Stomach (tissue), 9 donors: ENCODE data around the gene SHC1. TPM values are rescaled to one million over a fixed set of nuclear protein-coding genes. Genes with fewer than 3 reads are reported as not detected.

Experiments used
- DNase-seq, 2 donors: peaks; one replicate each; pipeline versions ENCODE4 v3.0.0 to v3.0.0-alpha.2; 2013 to 2019
- H3K27ac ChIP-seq, 5 donors: fragments of 200-600 bp in 4 of 5; sonication (generic) in 4 of 5; one replicate each; pipeline ENCODE4 v1.5.1; 2013 to 2019; ENCODE audit warnings: mild to moderate bottlenecking in 1 of 5, moderate library complexity in 1 of 5
- H3K27me3 ChIP-seq, 3 donors: fragments of 200-600 bp; sonication (generic); one replicate each; pipeline ENCODE4 v1.5.1; 2017 to 2019; ENCODE audit warnings: mixed run types in 1 of 3
- H3K36me3 ChIP-seq, 4 donors: fragments of 200-600 bp; sonication (generic); 1 replicate in 3 of 4; 2 replicates in 1 of 4; pipeline ENCODE4 v1.5.1; 2016 to 2019
- H3K4me1 ChIP-seq, 4 donors: fragments of 200-600 bp; sonication (generic); one replicate each; pipeline ENCODE4 v1.5.1; 2016 to 2019
- H3K4me3 ChIP-seq, 4 donors: fragments of 200-600 bp; sonication (generic) in 3 of 4; one replicate each; pipeline ENCODE4 v1.5.1; 2016 to 2019; ENCODE audit warnings: mild to moderate bottlenecking in 1 of 4
- H3K9me3 ChIP-seq, 4 donors: fragments of 200-600 bp; sonication (generic); one replicate each; pipeline ENCODE4 v1.5.1; 2016 to 2019
- EP300 ChIP-seq: sonication (generic); formaldehyde crosslinking; IDR thresholded peaks from one replicate; pipeline ENCODE4 v1.6.1; 2017; ENCODE audit warnings: antibody characterized with exemption
- POLR2A ChIP-seq, 4 donors: fragments of 450-650 bp; IDR thresholded peaks; one replicate each; pipeline ENCODE4 v1.6.1; 2016; ENCODE audit warnings: antibody characterized with exemption in 4 of 4, control low read depth in 2 of 4, mild to moderate bottlenecking in 1 of 4, moderate library complexity in 1 of 4
- POLR2AphosphoS5 ChIP-seq, 3 donors: sonication (generic); formaldehyde crosslinking; IDR thresholded peaks; one replicate each; pipeline ENCODE4 v1.6.1; 2016; ENCODE audit warnings: antibody characterized with exemption in 3 of 3
- WGBS, 5 donors: extraction: QIAGEN DNeasy Blood & Tissue Kit in 3 of 5; methylation state at CpG; one replicate each; pipeline versions ENCODE4 v1.1.5 to v1.1.7; 2013 to 2018; 5-methylcytosine and 5-hydroxymethylcytosine counted together
- intact Hi-C: fragments of 100-400 bp; cut with DNase I; formaldehyde crosslinking; loops from one replicate; pipeline ENCODE4 v1.15.1; 2023; ENCODE audit warnings: low total_unique reads
- polyA plus RNA-seq, 3 donors: library from polyadenylated mRNA; stranded (reverse); fragments of 200-250 nt; gene quantifications; one replicate each; pipeline ENCODE4 v1.2.3, GENCODE V29; 2013
- total RNA-seq, 5 donors: library from RNA; depleted of rRNA; stranded (reverse); fragments of >200 nt; gene quantifications; one replicate each; pipeline versions ENCODE4 v1.1.0 to v1.2.3, GENCODE V29; 2014 to 2016
- TF ChIP-seq, protein P1 (sequence below), 7 experiments: fragments of 450-650 bp in 4 of 7; fragments of 200-600 bp in 3 of 7; sonication (generic) in 3 of 7; IDR thresholded peaks; one replicate each; pipeline ENCODE4 v1.5.1; 2016 to 2019; ENCODE audit warnings: antibody characterized with exemption in 7 of 7, control low read depth in 2 of 7, mild to moderate bottlenecking in 1 of 7
- donor health status: healthy with polysubstance abuse.
- donor health status: Bipolar disorder and iron deficiency.
- donor health status: healthy.

The SHC1 gene
- total and polyA plus RNA-seq, 8 donors = 23.2 to 81.1 (median 58.0) TPM

DNA sequence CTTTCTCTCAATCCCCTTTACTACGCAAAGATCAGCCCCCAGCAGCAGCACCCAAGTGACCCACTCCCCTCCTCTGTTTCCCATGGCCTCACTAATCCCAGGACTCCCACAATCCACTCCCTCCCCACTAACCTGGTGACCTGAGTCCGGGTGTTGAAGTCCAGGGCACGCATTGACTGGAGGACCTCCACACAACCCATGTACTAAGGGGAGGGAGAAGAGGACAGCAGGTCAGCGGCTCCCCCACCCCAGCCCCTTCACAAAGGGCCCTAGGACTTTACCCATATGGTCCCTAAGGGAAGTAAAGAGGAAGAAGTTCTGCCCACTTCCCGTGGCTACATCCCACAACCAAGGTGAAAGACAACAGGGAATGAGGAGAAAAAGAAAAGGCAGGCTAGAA lies 1.3 kb downstream of the SHC1 start:
- DNase-seq = no peak
- H3K4me1 ChIP-seq = peaks cover 41 to 80% (median 78%) of the 10 kb centered on the region in 4 donors
- intact Hi-C loops = loop anchor here (10.0 kb wide), 1 partner anchor 46 kb away; no protein-coding TSS in a partner anchor
- H3K27me3 ChIP-seq = no peaks in the 10 kb centered on the region
- H3K4me3 ChIP-seq = peak overlapping the region; percentile 42 to 64 (median 43)
- WGBS, 5 donors = 50 to 70% (median 61%) methylated on average over 5 of the region's 5 CpGs
- peaks cover 30 to 58% (median 51%) of the 10 kb centered on the region in 4 donors for H3K36me3 ChIP-seq
- TF ChIP-seq POLR2AphosphoS5 (IDR thresholded peaks at IDR 0.05) (no peak), EP300 (no peak), POLR2A (IDR thresholded peaks at IDR 0.05) (no peak)
- TF ChIP-seq, protein P1, sequence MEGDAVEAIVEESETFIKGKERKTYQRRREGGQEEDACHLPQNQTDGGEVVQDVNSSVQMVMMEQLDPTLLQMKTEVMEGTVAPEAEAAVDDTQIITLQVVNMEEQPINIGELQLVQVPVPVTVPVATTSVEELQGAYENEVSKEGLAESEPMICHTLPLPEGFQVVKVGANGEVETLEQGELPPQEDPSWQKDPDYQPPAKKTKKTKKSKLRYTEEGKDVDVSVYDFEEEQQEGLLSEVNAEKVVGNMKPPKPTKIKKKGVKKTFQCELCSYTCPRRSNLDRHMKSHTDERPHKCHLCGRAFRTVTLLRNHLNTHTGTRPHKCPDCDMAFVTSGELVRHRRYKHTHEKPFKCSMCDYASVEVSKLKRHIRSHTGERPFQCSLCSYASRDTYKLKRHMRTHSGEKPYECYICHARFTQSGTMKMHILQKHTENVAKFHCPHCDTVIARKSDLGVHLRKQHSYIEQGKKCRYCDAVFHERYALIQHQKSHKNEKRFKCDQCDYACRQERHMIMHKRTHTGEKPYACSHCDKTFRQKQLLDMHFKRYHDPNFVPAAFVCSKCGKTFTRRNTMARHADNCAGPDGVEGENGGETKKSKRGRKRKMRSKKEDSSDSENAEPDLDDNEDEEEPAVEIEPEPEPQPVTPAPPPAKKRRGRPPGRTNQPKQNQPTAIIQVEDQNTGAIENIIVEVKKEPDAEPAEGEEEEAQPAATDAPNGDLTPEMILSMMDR (IDR thresholded peaks at IDR 0.05) = no peak
- no peaks in the 10 kb centered on the region for H3K9me3 ChIP-seq
- H3K27ac ChIP-seq = peak overlapping the region; percentile 12 to 100 (median 99)

DNA sequence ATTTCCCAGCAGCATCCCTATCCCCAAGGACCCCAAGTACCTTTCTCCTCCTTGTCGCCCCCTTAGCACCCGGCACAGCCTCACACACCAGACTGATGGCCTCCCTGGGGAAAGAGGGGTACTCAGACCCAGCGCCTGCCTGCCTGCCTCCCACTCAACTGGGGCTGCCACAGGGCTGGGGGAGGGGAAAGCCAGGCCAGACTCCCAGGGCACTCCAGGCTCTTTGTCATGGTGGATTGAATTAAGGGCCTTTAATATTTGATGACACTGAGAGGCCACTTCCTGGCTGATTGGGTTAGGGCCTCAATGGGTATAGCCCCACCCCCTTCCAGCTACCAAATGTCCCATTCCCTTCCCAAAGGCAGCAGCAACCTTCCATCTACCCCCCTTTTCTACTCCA lies 1.8 kb downstream of the SHC1 start:
- WGBS, 5 donors = 82 to 97% (median 83%) methylated on average over 3 of the region's 3 CpGs
- Histone ChIP-seq H3K9me3 (no peaks in the 10 kb centered on the region), H3K4me1 (peaks cover 41 to 85% (median 80%) of the 10 kb centered on the region in 4 donors), H3K4me3 (peak overlapping the region in 3 of 4 donors; percentile 42 to 64 (median 44)), H3K36me3 (peaks cover 34 to 63% (median 56%) of the 10 kb centered on the region in 4 donors), H3K27ac (peak overlapping the region; percentile 12 to 100 (median 99)), H3K27me3 (no peaks in the 10 kb centered on the region)
- TF ChIP-seq POLR2A (IDR thresholded peaks at IDR 0.05) (no peak), EP300 (no peak), POLR2AphosphoS5 (IDR thresholded peaks at IDR 0.05) (no peak)
- TF ChIP-seq, protein P1 (IDR thresholded peaks at IDR 0.05) = no peak
- DNase-seq = no peak
- intact Hi-C loops = loop anchor here (10.0 kb wide), 1 partner anchor 46 kb away; no protein-coding TSS in a partner anchor

DNA sequence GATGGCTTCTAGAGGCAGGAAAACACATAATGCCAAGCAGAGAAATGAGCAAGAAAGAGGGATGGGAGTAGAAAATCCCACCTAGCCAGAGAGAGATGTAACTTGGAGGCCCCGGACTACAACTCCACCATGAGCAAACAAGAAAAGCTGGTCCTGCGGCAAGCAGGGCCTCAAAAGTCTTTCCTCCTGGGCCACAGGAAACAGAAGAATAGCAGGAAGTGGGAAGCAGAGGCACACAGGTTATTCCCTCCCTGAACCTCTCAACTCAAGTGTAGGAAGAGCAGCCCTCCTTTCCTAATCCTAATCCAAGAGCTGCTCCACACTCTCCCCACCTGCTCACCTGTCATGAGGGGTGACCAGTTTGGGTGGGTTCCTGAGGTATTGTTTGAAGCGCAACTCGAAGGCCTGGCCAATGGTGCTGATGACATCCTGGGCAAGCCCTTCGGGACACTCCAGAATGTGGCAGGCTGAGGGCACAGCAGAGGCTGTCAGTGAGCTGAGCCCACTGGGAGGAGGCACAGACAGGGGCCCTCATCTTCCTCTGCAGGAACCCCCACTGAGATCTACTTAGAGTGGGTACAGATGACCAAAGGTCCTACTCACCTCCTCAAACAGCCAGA lies 3.1 kb downstream of the SHC1 start:
- H3K27ac ChIP-seq = peak overlapping the region in 4 of 5 donors; percentile 9 to 100 (median 98)
- peaks cover 44 to 86% (median 81%) of the 10 kb centered on the region in 4 donors for H3K4me1 ChIP-seq
- H3K4me3 ChIP-seq = no peak overlapping the region
- H3K36me3 ChIP-seq = peaks cover 37 to 74% (median 67%) of the 10 kb centered on the region in 4 donors
- H3K27me3 ChIP-seq = no peaks in the 10 kb centered on the region
- no peaks in the 10 kb centered on the region for H3K9me3 ChIP-seq
- no peak for DNase-seq
- 56 to 70% (median 66%) methylated on average over 5 of the region's 5 CpGs for whole genome bisulfite sequencing, 5 donors
- no peak for TF ChIP-seq POLR2AphosphoS5 (IDR thresholded peaks at IDR 0.05)
- intact Hi-C loops = loop anchor here (10.0 kb wide), 1 partner anchor 47 kb away; no protein-coding TSS in a partner anchor

DNA sequence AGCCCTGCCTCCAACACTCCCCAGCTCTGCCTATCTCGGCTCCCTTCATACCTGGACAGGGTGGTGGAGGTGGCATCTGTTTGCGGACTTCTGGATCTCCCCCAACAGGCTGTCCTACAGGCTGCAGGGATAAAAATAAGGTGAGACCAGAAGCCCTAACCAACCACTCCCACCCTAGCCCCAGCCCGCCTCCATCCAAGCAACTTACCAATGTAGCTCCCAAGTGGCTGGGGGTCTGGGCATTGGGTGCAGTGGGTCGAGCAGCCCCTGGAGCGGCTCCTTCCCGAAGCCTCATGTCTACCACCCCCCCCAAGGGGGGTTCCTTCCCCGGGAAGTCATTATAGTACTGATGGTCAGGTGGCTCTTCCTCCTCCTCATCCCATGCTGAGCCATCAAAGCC lies 4.4 kb downstream of the SHC1 start:
- peak overlapping the region in 1 of 5 donors; percentile 100 for H3K27ac ChIP-seq
- H3K27me3 ChIP-seq = no peaks in the 10 kb centered on the region
- peaks cover 32 to 78% (median 74%) of the 10 kb centered on the region in 4 donors for H3K4me1 ChIP-seq
- no peak overlapping the region for H3K4me3 ChIP-seq
- intact Hi-C loops = loop anchor here (10.0 kb wide), 1 partner anchor 49 kb away; no protein-coding TSS in a partner anchor
- no peak for DNase-seq
- no peaks in the 10 kb centered on the region for H3K9me3 ChIP-seq
- WGBS, 5 donors = 79 to 94% (median 90%) methylated on average over 6 to 7 of the region's 7 CpGs
- H3K36me3 ChIP-seq = peaks cover 37 to 74% (median 67%) of the 10 kb centered on the region in 4 donors
- TF ChIP-seq POLR2AphosphoS5 (IDR thresholded peaks at IDR 0.05) (no peak), EP300 (no peak), POLR2A (IDR thresholded peaks at IDR 0.05) (no peak)
- TF ChIP-seq, protein P1 (IDR thresholded peaks at IDR 0.05) = no peak
